OCI-LY1 (cell line): ENCODE results near the gene GRB10.

Source experiments
- EZH2 ChIP-seq: fragments of 200-600 bp; sonication (generic), shearing (Covaris generic); IDR thresholded peaks from 2 replicates; pipeline ENCODE4 v1.8.0; 2017; ENCODE audit warnings: borderline replicate concordance, mixed run types, mild to moderate bottlenecking, antibody characterized with exemption, low read length, moderate library complexity, mixed read lengths
- TF ChIP-seq, protein P1 (sequence below): fragments of 200-600 bp; sonication (generic), shearing (Covaris generic); IDR thresholded peaks from 2 replicates; pipeline ENCODE4 v1.5.1; 2017; ENCODE audit warnings: mild to moderate bottlenecking, antibody characterized with exemption, low read length, moderate library complexity, mixed read lengths

DNA sequence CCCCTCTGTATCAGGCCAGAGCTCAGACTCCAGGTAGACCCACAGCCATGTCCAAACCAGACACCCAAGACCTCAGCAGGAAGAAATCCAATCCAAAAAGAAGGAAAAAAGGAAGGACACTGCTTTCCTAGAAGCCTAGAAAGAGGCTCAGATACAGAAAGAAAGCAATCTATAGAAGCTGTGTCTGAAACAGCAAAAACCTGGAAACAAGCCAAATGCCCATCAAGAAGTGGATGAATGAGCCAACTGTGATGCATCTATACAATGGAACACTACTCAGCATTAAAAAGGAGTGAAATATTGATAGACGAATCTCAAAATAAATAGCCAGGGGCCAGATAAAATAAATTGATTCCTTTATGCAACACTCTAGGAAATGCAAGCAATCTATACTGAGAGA, 31.6 kb downstream of the GRB10 start:
- TF ChIP-seq, protein P1, sequence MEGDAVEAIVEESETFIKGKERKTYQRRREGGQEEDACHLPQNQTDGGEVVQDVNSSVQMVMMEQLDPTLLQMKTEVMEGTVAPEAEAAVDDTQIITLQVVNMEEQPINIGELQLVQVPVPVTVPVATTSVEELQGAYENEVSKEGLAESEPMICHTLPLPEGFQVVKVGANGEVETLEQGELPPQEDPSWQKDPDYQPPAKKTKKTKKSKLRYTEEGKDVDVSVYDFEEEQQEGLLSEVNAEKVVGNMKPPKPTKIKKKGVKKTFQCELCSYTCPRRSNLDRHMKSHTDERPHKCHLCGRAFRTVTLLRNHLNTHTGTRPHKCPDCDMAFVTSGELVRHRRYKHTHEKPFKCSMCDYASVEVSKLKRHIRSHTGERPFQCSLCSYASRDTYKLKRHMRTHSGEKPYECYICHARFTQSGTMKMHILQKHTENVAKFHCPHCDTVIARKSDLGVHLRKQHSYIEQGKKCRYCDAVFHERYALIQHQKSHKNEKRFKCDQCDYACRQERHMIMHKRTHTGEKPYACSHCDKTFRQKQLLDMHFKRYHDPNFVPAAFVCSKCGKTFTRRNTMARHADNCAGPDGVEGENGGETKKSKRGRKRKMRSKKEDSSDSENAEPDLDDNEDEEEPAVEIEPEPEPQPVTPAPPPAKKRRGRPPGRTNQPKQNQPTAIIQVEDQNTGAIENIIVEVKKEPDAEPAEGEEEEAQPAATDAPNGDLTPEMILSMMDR, result no peak
- no peak for TF ChIP-seq EZH2
